Measurements from ENCODE around the gene ZDHHC11B. TPM values are rescaled to one million over a fixed set of nuclear protein-coding genes. Genes with fewer than 3 reads are reported as not detected.
"Not testable (repeated sequence)": the region's sequence is repeated elsewhere in the genome, so short reads cannot be mapped to it uniquely, and the experiment has no call there.

Gene ZDHHC11B
- total RNA-seq, 4 donors from 2014 or later, result 0.24 to 1.2 (median 0.71) TPM

DNA sequence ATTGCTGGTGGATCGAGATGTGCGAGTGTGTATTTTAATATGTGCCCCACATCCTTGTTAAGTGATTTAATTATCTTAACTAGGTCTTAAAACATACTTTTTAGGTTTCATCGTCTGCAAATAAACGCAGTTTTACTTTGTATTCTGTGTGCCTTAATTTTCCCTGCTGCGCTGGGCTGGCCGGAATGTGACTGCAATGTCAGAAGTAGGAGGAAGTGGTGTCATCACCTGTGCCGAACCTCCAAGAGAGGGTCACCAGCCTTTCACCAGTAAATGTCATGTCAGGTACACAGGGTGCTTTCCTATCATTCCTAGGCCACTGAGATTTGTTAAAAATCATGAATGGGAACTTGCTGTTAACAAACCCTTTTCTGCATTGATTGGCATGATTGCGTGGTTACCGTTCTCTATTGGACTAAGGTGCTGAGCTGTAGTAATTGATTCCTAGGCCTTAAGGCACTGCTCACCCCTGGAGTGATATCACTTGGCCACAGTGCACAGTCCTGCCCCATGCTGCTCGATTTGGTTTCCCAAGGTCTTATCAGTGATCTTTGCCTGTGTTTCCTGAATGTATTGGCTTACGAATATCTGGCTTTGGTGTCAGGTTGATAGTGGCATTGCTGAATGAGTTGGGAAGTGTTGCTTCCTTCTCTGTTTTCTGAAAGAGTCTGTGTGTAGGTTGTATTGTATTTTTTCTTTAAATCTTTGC, 40.7 kb downstream of the ZDHHC11B start:
- H3K4me3 ChIP-seq; H3K27me3 ChIP-seq; H3K36me3 ChIP-seq; ATAC-seq; intact Hi-C loops (cut with DNase I; ENCODE audit: low total_unique reads); H3K4me1 ChIP-seq; H3K27ac ChIP-seq; H3K9me3 ChIP-seq; DNase-seq; in situ Hi-C loops (cut with MboI; ENCODE audit: low sequenced_read_pairs in 4 of 4): not testable (repeated sequence)

DNA sequence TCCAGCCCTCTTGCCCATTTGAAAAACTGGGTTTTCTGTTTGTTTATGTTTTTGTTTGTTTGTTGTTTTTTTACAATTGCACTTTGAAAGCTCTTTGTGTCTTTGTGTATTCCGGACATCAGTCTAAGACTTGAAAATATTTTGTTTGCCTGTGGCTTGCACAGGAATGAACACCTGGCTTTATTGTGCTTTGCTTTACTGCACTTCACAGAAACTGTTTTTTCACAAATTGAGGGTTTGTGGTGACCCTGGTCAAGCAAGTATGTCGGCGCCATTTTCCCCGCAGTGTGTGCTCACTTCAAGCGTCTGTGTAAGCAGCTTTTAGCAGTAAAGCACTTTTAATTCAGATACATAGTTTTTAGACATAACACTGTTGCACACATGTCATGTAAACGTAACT, 42.3 kb downstream of the ZDHHC11B start:
- intact Hi-C loops (cut with DNase I; ENCODE audit: low total_unique reads); ATAC-seq; H3K4me3 ChIP-seq; DNase-seq; H3K9me3 ChIP-seq; H3K27ac ChIP-seq; H3K27me3 ChIP-seq; H3K36me3 ChIP-seq; in situ Hi-C loops (cut with MboI; ENCODE audit: low sequenced_read_pairs in 4 of 4); H3K4me1 ChIP-seq: not testable (repeated sequence)

DNA sequence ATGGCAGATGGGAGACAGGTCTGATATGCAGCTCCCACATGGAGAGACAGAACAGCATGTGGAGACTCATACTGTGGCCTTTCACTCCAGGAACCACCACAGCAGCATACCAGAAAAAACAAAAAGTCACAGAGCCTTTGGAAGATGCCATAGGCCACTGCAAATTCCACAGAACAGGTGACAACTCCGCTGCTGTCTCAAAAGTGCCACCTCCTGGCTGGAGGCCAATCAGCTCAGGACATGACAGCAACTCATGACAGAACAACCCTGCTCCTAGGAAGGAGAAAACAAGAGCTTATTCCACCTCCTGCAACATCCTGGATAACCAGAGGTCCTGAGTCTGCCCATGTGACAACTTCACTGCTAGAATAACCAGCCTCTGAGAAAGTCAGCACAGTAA, 50.4 kb downstream of the ZDHHC11B start:
- H3K27me3 ChIP-seq; intact Hi-C loops (cut with DNase I; ENCODE audit: low total_unique reads); H3K4me1 ChIP-seq; in situ Hi-C loops (cut with MboI; ENCODE audit: low sequenced_read_pairs in 4 of 4); H3K36me3 ChIP-seq; DNase-seq; H3K9me3 ChIP-seq; H3K27ac ChIP-seq; ATAC-seq; H3K4me3 ChIP-seq: not testable (repeated sequence)

DNA sequence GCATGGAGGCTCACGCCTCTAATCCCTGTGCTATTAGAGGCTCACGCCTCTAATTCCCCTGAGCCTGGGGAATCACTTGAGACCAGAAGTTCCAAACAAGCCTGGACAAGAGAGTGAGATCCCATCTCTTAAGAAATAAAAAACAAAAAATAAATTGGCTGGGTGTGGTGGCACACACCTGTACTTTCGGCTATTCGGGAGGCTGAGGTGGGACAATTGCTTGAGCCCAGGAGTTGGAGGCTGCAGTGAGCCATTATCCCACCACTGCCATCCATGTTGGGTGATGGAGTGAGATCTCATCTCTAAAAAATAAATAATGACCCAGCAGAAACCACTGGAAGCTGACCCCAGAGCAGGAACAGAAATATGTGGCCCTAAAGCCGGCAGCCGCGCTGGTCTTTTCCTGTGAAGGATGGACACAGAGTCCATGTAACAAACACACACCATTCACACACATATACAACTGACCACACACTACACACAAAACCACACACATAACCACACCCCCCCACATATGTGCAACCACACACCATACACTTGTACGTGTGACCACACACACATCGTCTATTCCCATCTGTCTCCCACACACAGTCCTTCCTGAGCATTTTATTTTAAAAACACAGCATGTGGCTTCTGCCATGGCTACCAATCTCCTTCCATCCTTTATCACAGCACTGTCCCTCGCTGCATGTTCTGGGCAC, 51.6 kb downstream of the ZDHHC11B start:
- H3K36me3 ChIP-seq; ATAC-seq; DNase-seq; H3K4me1 ChIP-seq; H3K9me3 ChIP-seq; in situ Hi-C loops (cut with MboI; ENCODE audit: low sequenced_read_pairs in 4 of 4); intact Hi-C loops (cut with DNase I; ENCODE audit: low total_unique reads); H3K27me3 ChIP-seq; H3K27ac ChIP-seq; H3K4me3 ChIP-seq: not testable (repeated sequence)

DNA sequence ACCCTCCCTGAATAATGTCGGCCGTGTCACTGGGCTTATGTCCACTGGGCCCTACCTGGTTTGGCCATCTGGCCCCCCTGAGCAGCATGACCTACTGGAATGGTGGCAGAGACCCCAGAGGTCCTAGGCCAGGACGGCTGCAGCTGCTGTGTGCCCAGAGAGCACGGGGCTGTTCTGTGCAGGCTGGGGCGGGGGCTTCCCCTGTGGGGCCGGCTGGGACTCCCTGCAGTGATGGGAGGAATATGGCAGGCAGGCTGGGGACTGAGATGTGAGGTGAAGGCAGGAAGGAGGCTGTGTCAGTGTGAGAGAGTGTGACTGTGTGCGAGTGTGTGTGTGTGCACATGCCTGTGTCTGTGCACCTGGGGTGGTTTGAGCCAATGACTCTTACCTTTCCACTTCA, 55.3 kb downstream of the ZDHHC11B start:
- in situ Hi-C loops (cut with MboI; ENCODE audit: low sequenced_read_pairs in 4 of 4); H3K4me3 ChIP-seq; H3K27me3 ChIP-seq; H3K36me3 ChIP-seq; intact Hi-C loops (cut with DNase I; ENCODE audit: low total_unique reads); H3K4me1 ChIP-seq; ATAC-seq; H3K27ac ChIP-seq; H3K9me3 ChIP-seq; DNase-seq: not testable (repeated sequence)

DNA sequence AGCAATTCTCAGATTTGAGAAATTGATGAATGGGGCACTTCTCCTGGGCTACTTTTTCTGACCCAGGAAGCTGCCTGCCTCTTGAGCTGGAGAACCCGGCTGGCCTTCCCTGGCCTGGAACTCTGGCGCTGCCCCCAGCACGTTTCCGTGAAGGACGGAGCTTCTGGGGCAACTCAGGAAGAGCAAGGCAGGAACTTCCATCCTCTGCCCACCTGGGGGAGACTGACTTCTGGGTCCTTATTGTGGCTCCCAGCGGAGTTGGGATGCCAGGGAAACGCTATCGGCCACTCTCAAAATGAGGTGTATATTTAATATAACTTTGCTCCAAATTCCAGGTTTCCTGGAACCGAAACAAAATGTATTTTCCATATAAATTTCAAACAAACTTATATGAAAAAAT, 57.4 kb downstream of the ZDHHC11B start:
- H3K4me1 ChIP-seq; H3K36me3 ChIP-seq; H3K9me3 ChIP-seq; intact Hi-C loops (cut with DNase I; ENCODE audit: low total_unique reads); H3K4me3 ChIP-seq; in situ Hi-C loops (cut with MboI; ENCODE audit: low sequenced_read_pairs in 4 of 4); H3K27me3 ChIP-seq; ATAC-seq; H3K27ac ChIP-seq; DNase-seq: not testable (repeated sequence)

- H3K27ac ChIP-seq; ATAC-seq; in situ Hi-C loops (cut with MboI; ENCODE audit: low sequenced_read_pairs in 4 of 4); H3K36me3 ChIP-seq; DNase-seq; H3K4me3 ChIP-seq; H3K27me3 ChIP-seq; intact Hi-C loops (cut with DNase I; ENCODE audit: low total_unique reads); H3K4me1 ChIP-seq; H3K9me3 ChIP-seq: not testable (repeated sequence)
Measured at GRCh38 chr5:723865-724264, 60.7 kb downstream of the ZDHHC11B start.

- H3K4me1 ChIP-seq; DNase-seq; ATAC-seq; H3K27ac ChIP-seq; H3K4me3 ChIP-seq; H3K27me3 ChIP-seq; intact Hi-C loops (cut with DNase I; ENCODE audit: low total_unique reads); in situ Hi-C loops (cut with MboI; ENCODE audit: low sequenced_read_pairs in 4 of 4); H3K36me3 ChIP-seq; H3K9me3 ChIP-seq: not testable (repeated sequence)
Measured at GRCh38 chr5:723309-723708, 61.2 kb downstream of the ZDHHC11B start.

DNA sequence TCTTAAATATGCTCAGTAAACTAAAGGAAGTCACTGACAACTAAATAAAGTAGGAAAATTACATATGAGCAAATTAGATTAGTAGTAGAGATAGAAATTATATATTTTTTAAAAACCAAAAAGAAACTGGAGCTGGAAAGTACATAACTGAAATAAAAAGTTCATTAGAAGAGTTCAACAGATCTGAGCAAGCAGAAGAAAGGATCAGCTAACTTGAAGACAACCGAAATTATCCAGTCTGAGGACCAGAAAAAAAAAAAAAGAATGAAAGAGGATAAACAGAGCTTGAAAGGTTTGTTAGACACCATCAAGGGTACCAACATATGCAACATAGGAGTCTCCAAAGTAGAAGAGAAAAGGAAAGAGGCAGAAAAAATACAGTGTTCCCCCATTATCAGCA, 65.2 kb downstream of the ZDHHC11B start:
- H3K9me3 ChIP-seq; ATAC-seq; DNase-seq; H3K4me1 ChIP-seq; H3K36me3 ChIP-seq; H3K27me3 ChIP-seq; H3K27ac ChIP-seq; H3K4me3 ChIP-seq; intact Hi-C loops (cut with DNase I; ENCODE audit: low total_unique reads); in situ Hi-C loops (cut with MboI; ENCODE audit: low sequenced_read_pairs in 4 of 4): not testable (repeated sequence)

Data from gastrocnemius medialis (tissue), 4 donors.